Keratinocyte (primary cell): ENCODE results near the gene CLIP2.

ENCODE experiments used
- CTCF ChIP-seq, 3 experiments: IDR thresholded peaks in 1 of 3; conservative IDR thresholded peaks in 1 of 3; optimal IDR thresholded peaks in 1 of 3; 2 replicates in 2 of 3; 3 replicates in 1 of 3; pipeline versions ENCODE3 to v1.5.1; 2011; ENCODE audit warnings: low read length in 3 of 3, mild to moderate bottlenecking in 3 of 3, moderate library complexity in 2 of 3, control low read depth in 1 of 3, inconsistent platforms in 1 of 3; ENCODE audit not compliant: insufficient read depth in 2 of 3; ENCODE audit errors: extremely low read depth in 1 of 3
- EZH2 ChIP-seq: IDR thresholded peaks from one replicate; pipeline ENCODE4 v1.6.1; 2012; ENCODE audit warnings: inconsistent platforms, mild to moderate bottlenecking, low read length, moderate library complexity

- TF ChIP-seq CTCF (optimal IDR thresholded peaks at IDR 0.05 in 1 of 3, IDR thresholded peaks at IDR 0.05 in 1 of 3, conservative IDR thresholded peaks at IDR 0.05 in 1 of 3; ENCODE audit: extremely low read depth in 1 of 3, insufficient read depth in 2 of 3, low read length in 3 of 3) = no peak
- TF ChIP-seq EZH2 = no peak
These were observed 30.6 kb upstream of the CLIP2 start for GRCh38 chr7:74258639-74259038.
